Fibroblast of skin of left biceps (primary cell): ENCODE measurements around the gene PAM.
"Not testable (repeated sequence)": the region's sequence is repeated elsewhere in the genome, so short reads cannot be mapped to it uniquely, and the experiment has no call there.

Experiments used
- DNase-seq, 2 experiments: peaks; one replicate each; pipeline ENCODE4 v3.0.0-alpha.2; 2013; ENCODE audit warnings: low read depth in 2 of 2

The PAM gene

GRCh38 chr5:102998224-102998623 is 243.1 kb downstream of the PAM start:
- no peak for DNase-seq

GRCh38 chr5:102999191-102999590 is 244.1 kb downstream of the PAM start:
- DNase-seq = no peak

GRCh38 chr5:102999621-103000020 is 244.5 kb downstream of the PAM start:
- DNase-seq = not testable (repeated sequence)

- no peak for DNase-seq
Measured at GRCh38 chr5:103000089-103000488, 245.0 kb downstream of the PAM start.

GRCh38 chr5:103003872-103004271 is 248.8 kb downstream of the PAM start:
- DNase-seq = no peak

- DNase-seq = no peak
Measured at GRCh38 chr5:103005276-103005675, 250.2 kb downstream of the PAM start.

- no peak for DNase-seq
Measured at GRCh38 chr5:103006921-103007320, 251.8 kb downstream of the PAM start.

- no peak for DNase-seq
Measured at GRCh38 chr5:103010168-103010567, 255.1 kb downstream of the PAM start.

GRCh38 chr5:103013933-103014552 is 258.9 kb downstream of the PAM start:
- DNase-seq = no peak

- DNase-seq = peak; percentile 13
Measured at GRCh38 chr5:103014983-103015382, 259.9 kb downstream of the PAM start.

GRCh38 chr5:103016167-103016566 is 261.1 kb downstream of the PAM start:
- no peak for DNase-seq

- DNase-seq = no peak
Measured at GRCh38 chr5:103019804-103020203, 264.7 kb downstream of the PAM start.

- DNase-seq = no peak
Measured at GRCh38 chr5:103021314-103021713, 266.2 kb downstream of the PAM start.

- DNase-seq = no peak
Measured at GRCh38 chr5:103027267-103027666, 272.2 kb downstream of the PAM start.

GRCh38 chr5:103031607-103032006 is 276.5 kb downstream of the PAM start:
- DNase-seq = no peak

GRCh38 chr5:103033696-103034095 is 278.6 kb downstream of the PAM start:
- no peak for DNase-seq

- no peak for DNase-seq
Measured at GRCh38 chr5:103034662-103035392, 279.7 kb downstream of the PAM start.

GRCh38 chr5:103035701-103036100 is 280.6 kb downstream of the PAM start:
- DNase-seq = no peak

- DNase-seq = peak; percentile 15 to 18
Measured at GRCh38 chr5:103036601-103037000, 281.5 kb downstream of the PAM start.

GRCh38 chr5:103037673-103038455 is 282.8 kb downstream of the PAM start:
- no peak for DNase-seq

GRCh38 chr5:103041071-103041676 is 286.1 kb downstream of the PAM start:
- DNase-seq = peak; percentile 10 to 19

- DNase-seq = not testable (repeated sequence)
Measured at GRCh38 chr5:103046706-103047105, 291.6 kb downstream of the PAM start.
